GM12874 (cell line): ENCODE data around the gene CNST.

Experiments used
- TF ChIP-seq, protein P1 (sequence below): IDR thresholded peaks from 2 replicates; pipeline ENCODE4 v1.5.1; 2011; ENCODE audit warnings: low read depth, mild to moderate bottlenecking, control low read depth, low read length, moderate library complexity; ENCODE audit not compliant: insufficient read depth

Gene CNST

GRCh38 chr1:246569248-246570238 lies 3.3 kb downstream of the CNST start:
- TF ChIP-seq, protein P1, sequence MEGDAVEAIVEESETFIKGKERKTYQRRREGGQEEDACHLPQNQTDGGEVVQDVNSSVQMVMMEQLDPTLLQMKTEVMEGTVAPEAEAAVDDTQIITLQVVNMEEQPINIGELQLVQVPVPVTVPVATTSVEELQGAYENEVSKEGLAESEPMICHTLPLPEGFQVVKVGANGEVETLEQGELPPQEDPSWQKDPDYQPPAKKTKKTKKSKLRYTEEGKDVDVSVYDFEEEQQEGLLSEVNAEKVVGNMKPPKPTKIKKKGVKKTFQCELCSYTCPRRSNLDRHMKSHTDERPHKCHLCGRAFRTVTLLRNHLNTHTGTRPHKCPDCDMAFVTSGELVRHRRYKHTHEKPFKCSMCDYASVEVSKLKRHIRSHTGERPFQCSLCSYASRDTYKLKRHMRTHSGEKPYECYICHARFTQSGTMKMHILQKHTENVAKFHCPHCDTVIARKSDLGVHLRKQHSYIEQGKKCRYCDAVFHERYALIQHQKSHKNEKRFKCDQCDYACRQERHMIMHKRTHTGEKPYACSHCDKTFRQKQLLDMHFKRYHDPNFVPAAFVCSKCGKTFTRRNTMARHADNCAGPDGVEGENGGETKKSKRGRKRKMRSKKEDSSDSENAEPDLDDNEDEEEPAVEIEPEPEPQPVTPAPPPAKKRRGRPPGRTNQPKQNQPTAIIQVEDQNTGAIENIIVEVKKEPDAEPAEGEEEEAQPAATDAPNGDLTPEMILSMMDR = no peak

DNA sequence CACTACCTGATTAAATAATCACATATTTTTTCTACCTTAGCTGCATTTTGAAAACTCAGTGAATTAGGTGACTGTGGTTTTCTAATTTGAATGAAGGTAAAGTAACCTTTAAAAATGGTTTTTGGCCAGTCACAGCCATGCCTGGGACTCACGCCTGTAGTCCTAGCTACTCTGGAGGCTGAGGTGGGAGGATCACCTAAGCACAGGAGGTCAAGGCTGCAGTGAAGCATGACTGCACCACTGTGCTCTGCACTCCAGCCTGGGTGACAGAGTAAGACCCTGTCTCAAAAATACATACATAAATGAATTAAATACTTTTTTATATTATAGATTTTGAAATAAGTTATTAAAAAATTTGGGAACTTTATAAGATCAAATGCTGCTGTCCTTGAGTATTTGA lies 5.7 kb downstream of the CNST start:
- TF ChIP-seq, protein P1 = no peak

GRCh38 chr1:246572785-246573184 lies 6.5 kb downstream of the CNST start:
- TF ChIP-seq, protein P1 = no peak

DNA sequence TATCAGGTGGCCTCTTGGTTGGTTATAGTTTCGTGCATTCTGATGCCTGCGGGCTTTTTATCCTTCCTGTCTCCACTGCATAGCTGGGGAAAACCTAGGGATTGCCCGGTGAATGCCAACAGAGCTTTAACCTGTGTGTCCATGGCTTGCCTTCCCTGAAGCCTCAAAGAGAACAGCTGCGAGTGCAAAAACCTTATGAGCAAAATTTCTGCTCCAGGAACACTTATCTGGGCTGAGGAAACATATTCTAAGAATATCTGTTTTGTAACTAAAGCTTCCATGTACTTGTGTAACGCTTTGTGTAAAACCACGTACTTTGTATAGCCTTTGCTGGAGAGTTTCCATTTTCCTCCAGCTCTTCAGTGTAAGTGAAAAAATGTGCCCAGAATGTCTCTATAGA lies 7.2 kb downstream of the CNST start:
- TF ChIP-seq, protein P1 = no peak

GRCh38 chr1:246576709-246577032 lies 10.4 kb downstream of the CNST start:
- TF ChIP-seq, protein P1 = no peak

DNA sequence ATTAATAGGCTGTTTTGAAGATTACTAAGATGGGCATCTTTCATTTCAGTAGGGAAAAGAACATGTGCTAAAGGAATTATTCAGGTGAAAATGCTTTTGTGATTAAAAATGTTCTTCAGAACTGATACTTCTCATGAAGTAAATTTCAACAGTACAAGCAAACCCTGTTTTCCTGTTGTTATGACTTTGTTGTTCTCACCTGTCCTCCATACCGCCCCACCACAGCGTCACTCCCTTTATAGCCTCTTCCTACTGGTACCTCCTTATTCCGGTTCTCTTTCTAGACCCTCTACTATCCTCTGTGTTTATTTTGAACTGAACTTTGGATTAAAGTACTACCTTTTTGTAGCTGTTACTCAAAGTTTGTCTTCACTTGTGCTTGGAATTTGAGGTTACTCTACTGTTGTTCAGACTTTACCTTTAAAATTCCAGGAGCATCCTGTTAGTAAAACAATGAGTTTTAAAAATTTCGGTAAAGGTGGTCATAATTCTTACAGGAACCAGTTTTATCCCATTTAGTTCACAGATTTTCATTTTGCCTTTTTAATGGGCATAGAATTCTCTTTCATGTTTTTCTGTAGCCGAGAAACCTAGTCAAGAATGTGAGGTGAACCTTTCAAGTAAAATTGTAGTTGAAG lies 10.9 kb downstream of the CNST start:
- TF ChIP-seq, protein P1 = no peak

DNA sequence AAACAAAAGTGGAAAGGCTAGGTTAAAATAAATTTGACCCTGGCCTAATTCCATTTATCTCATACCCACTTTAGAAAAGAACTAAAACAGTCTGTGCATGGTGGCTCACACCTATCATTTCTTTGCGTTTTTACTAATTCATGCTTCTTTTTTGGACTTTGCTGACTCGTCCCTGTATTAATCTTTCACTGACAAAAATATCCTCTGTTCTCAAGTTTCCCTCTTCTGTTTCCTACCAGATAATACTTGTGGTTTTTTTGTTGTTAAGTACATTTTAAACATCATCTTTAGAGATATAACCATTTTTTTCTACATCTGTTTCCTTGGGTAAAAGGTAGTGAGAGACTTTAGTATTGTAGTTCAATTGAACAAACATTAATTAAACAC lies 11.5 kb downstream of the CNST start:
- TF ChIP-seq, protein P1 = no peak
